Mononuclear cell (primary cell): ENCODE measurements around the gene PRKCA. TPM values are rescaled to one million over a fixed set of nuclear protein-coding genes. Genes with fewer than 3 reads are reported as not detected.
"Not testable (repeated sequence)": the region's sequence is repeated elsewhere in the genome, so short reads cannot be mapped to it uniquely, and the experiment has no call there.

ENCODE experiments used
- H3K27me3 ChIP-seq: 2 replicates; pipeline ENCODE4 v1.6.0; 2011; ENCODE audit warnings: low read length, control low read depth; ENCODE audit not compliant: insufficient read depth
- H3K4me1 ChIP-seq: 2 replicates; pipeline ENCODE4 v1.5.1; 2011; ENCODE audit warnings: mild to moderate bottlenecking, low read length, control low read depth; ENCODE audit not compliant: insufficient read depth
- H3K4me3 ChIP-seq: 2 replicates; pipeline ENCODE4 v1.5.1; 2011; ENCODE audit warnings: mild to moderate bottlenecking, low read length, moderate library complexity
- H3K9me3 ChIP-seq: 2 replicates; pipeline ENCODE4 v1.5.1; 2011; ENCODE audit warnings: low read depth, mild to moderate bottlenecking, control low read depth, low read length
- total RNA-seq: library from RNA; depleted of rRNA; stranded (reverse); fragments of >200 nt; gene quantifications from one replicate; pipeline ENCODE4 v1.2.3, GENCODE V29; 2012

PRKCA gene
- total RNA-seq, 1 donor, result 35.6 TPM

- Histone ChIP-seq H3K4me3 (no peak overlapping the region), H3K27me3 (no peaks in the 10 kb centered on the region), H3K9me3 (no peaks in the 10 kb centered on the region), H3K4me1 (peaks cover 29% of the 10 kb centered on the region)
Measured at GRCh38 chr17:66447159-66447558, 144.7 kb downstream of the PRKCA start.

- no peaks in the 10 kb centered on the region for H3K9me3 ChIP-seq
- H3K4me1 ChIP-seq, result peaks cover 33% of the 10 kb centered on the region
- H3K27me3 ChIP-seq, result no peaks in the 10 kb centered on the region
- H3K4me3 ChIP-seq, result no peak overlapping the region
Measured at GRCh38 chr17:66448026-66448639, 145.7 kb downstream of the PRKCA start.

GRCh38 chr17:66449418-66449977, 147.1 kb downstream of the PRKCA start:
- Histone ChIP-seq H3K4me3 (no peak overlapping the region), H3K9me3 (no peaks in the 10 kb centered on the region), H3K4me1 (peaks cover 24% of the 10 kb centered on the region), H3K27me3 (no peaks in the 10 kb centered on the region)

GRCh38 chr17:66450008-66450851, 147.8 kb downstream of the PRKCA start:
- Histone ChIP-seq H3K4me1 (peaks cover 24% of the 10 kb centered on the region), H3K9me3 (no peaks in the 10 kb centered on the region), H3K27me3 (no peaks in the 10 kb centered on the region), H3K4me3 (no peak overlapping the region)

- no peaks in the 10 kb centered on the region for H3K9me3 ChIP-seq
- H3K27me3 ChIP-seq, result no peaks in the 10 kb centered on the region
- H3K4me3 ChIP-seq, result no peak overlapping the region
- peaks cover 24% of the 10 kb centered on the region for H3K4me1 ChIP-seq
Measured at GRCh38 chr17:66450852-66451158, 148.4 kb downstream of the PRKCA start.

GRCh38 chr17:66451188-66452149, 149.1 kb downstream of the PRKCA start:
- no peaks in the 10 kb centered on the region for H3K27me3 ChIP-seq
- peaks cover 24% of the 10 kb centered on the region for H3K4me1 ChIP-seq
- H3K4me3 ChIP-seq, result no peak overlapping the region
- H3K9me3 ChIP-seq, result no peaks in the 10 kb centered on the region

- H3K27me3 ChIP-seq, result no peaks in the 10 kb centered on the region
- H3K9me3 ChIP-seq, result peaks cover 4% of the 10 kb centered on the region
- H3K4me3 ChIP-seq, result no peak overlapping the region
- H3K4me1 ChIP-seq, result peaks cover 39% of the 10 kb centered on the region
Measured at GRCh38 chr17:66455060-66455459, 152.6 kb downstream of the PRKCA start.

- peaks cover 45% of the 10 kb centered on the region for H3K4me1 ChIP-seq
- not testable (repeated sequence) for H3K9me3 ChIP-seq, H3K4me3 ChIP-seq, H3K27me3 ChIP-seq
Measured at GRCh38 chr17:66457499-66457898, 155.1 kb downstream of the PRKCA start.

- H3K27me3 ChIP-seq, result no peaks in the 10 kb centered on the region
- peaks cover 4% of the 10 kb centered on the region for H3K9me3 ChIP-seq
- H3K4me1 ChIP-seq, result peaks cover 51% of the 10 kb centered on the region
- H3K4me3 ChIP-seq, result no peak overlapping the region
Measured at GRCh38 chr17:66458782-66459181, 156.4 kb downstream of the PRKCA start.

GRCh38 chr17:66459811-66460270, 157.4 kb downstream of the PRKCA start:
- Histone ChIP-seq H3K4me1 (peaks cover 51% of the 10 kb centered on the region), H3K27me3 (no peaks in the 10 kb centered on the region), H3K9me3 (peaks cover 4% of the 10 kb centered on the region), H3K4me3 (no peak overlapping the region)

- H3K4me1 ChIP-seq, result peaks cover 55% of the 10 kb centered on the region
- no peaks in the 10 kb centered on the region for H3K27me3 ChIP-seq
- no peak overlapping the region for H3K4me3 ChIP-seq
- H3K9me3 ChIP-seq, result peaks cover 4% of the 10 kb centered on the region
Measured at GRCh38 chr17:66460558-66460957, 158.1 kb downstream of the PRKCA start.

GRCh38 chr17:66461343-66461995, 159.1 kb downstream of the PRKCA start:
- Histone ChIP-seq H3K4me1 (peaks cover 64% of the 10 kb centered on the region), H3K27me3 (no peaks in the 10 kb centered on the region), H3K4me3 (no peak overlapping the region)

GRCh38 chr17:66462010-66462409, 159.6 kb downstream of the PRKCA start:
- Histone ChIP-seq H3K9me3 (peaks cover 4% of the 10 kb centered on the region), H3K4me3 (no peak overlapping the region), H3K27me3 (no peaks in the 10 kb centered on the region), H3K4me1 (peaks cover 70% of the 10 kb centered on the region)

More at GRCh38 chr17:66461343-66461995, 159.1 kb downstream of the PRKCA start:
- H3K9me3 ChIP-seq, result peaks cover 4% of the 10 kb centered on the region

GRCh38 chr17:66464921-66465320, 162.5 kb downstream of the PRKCA start:
- Histone ChIP-seq H3K4me1 (peaks cover 86% of the 10 kb centered on the region), H3K4me3 (no peak overlapping the region), H3K27me3 (no peaks in the 10 kb centered on the region), H3K9me3 (no peaks in the 10 kb centered on the region)
